Measurements from ENCODE around the gene ABCA9. TPM values are rescaled to one million over a fixed set of nuclear protein-coding genes. Genes with fewer than 3 reads are reported as not detected.

Gene ABCA9
- total RNA-seq, 2 donors from 2014 or later = 8.8 to 30.7 TPM

DNA sequence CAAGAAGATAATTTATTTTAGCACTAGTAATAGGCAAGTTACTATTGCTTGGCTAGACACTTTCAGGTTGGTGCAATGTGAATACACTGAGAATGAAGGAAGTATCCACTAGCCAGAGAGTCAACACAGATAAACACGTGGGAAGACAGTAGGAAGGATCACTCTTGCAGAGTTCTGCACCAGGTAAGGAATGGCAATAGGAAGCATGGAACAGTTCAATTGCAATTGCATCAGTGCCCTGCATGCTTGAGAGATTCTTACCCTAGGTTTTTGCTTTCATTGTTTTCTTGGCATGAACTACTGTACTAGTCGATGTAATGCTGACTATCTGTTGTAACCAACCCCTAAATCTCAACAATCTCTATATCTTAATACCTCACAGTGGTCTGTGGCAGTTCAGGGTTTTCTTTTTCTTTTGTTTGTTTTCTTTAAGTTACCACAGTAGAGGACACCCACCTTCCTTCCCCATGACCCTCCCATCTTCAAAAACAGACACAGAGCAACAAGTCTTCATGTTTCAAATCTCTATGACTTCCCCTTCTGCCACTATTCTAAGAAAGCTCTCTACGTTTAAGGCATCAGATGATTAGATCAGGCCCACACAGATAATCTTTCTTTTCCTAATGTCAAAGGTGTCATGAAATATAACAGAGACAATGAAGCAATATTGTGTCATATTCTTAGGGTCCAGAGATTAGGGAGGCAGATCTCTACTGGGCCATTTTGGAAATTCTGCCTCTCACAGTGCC, 87.5 kb downstream of the ABCA9 start:
- Histone ChIP-seq H3K36me3 (replicated peaks in 1 of 2; ENCODE audit: insufficient read depth in 1 of 2, low read depth in 2 of 2) (no peaks in the 10 kb centered on the region), H3K27ac (no peak overlapping the region), H3K4me3 (no peak overlapping the region), H3K27me3 (no peaks in the 10 kb centered on the region), H3K9me3 (no peaks in the 10 kb centered on the region), H3K4me1 (peaks cover 3% of the 10 kb centered on the region)
- no peak for DNase-seq
- intact Hi-C loops (cut with DNase I) = no loop called here
- ATAC-seq = no peak
- 56 to 57% methylated on average over 3 of the region's 3 CpGs for WGBS, 2 donors
- TF ChIP-seq POLR2A (IDR thresholded peaks at IDR 0.05) = no peak
- TF ChIP-seq, protein P1, sequence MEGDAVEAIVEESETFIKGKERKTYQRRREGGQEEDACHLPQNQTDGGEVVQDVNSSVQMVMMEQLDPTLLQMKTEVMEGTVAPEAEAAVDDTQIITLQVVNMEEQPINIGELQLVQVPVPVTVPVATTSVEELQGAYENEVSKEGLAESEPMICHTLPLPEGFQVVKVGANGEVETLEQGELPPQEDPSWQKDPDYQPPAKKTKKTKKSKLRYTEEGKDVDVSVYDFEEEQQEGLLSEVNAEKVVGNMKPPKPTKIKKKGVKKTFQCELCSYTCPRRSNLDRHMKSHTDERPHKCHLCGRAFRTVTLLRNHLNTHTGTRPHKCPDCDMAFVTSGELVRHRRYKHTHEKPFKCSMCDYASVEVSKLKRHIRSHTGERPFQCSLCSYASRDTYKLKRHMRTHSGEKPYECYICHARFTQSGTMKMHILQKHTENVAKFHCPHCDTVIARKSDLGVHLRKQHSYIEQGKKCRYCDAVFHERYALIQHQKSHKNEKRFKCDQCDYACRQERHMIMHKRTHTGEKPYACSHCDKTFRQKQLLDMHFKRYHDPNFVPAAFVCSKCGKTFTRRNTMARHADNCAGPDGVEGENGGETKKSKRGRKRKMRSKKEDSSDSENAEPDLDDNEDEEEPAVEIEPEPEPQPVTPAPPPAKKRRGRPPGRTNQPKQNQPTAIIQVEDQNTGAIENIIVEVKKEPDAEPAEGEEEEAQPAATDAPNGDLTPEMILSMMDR (IDR thresholded peaks at IDR 0.05) = no peak

DNA sequence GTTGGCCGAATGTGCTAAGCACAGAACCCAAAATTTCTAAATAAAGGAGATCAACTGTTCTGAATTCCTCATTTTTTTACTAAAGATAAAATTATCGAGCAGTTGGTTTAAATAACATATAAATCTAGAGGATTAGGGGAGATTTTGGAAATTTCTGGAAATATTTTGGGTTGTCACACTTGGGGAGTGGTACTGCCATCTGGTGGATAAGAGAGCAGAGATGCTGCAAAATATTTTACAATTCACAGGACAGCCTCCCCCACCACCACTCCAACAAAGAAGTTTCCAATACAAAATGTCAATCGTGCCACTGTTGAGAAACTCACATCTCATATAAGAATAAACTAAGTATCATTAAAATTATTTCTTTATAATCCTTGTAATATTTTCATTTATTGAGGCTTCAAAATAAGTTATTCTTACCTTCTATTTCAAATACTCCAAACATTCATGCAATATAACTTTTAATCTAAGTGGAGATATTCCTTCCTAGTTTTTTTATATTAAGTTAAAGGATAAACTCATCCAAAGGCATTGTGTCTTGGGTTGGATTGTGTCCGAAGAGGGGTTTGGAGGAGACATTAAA, 88.5 kb downstream of the ABCA9 start:
- no peak for ATAC-seq

DNA sequence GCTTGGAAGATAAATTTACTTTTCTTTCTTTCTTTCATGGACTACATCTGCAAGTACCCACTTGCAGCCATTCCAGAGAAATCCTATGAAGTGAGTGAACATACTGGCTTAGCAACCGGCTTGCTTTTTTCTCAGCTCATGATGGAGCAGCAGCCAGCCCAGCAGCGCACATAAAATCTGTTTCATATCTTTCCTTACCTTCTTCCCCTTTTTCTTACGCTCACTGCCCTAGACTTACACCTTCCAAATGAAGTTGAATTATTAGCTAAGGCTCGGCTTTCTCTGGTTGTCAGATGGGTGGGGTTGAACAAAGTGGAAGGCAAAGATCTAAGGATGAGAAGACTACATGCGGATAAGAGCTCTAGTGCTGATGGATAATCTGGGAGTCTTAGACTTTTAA, 91.6 kb downstream of the ABCA9 start:
- H3K4me1 ChIP-seq = no peaks in the 10 kb centered on the region
- H3K27me3 ChIP-seq = no peaks in the 10 kb centered on the region
- H3K27ac ChIP-seq = no peak overlapping the region
- no peak overlapping the region for H3K4me3 ChIP-seq
- no peaks in the 10 kb centered on the region for H3K9me3 ChIP-seq
- TF ChIP-seq, protein P1 (IDR thresholded peaks at IDR 0.05) = no peak
- WGBS, 2 donors = 72 to 91% methylated on average over 5 of the region's 5 CpGs
- intact Hi-C loops (cut with DNase I) = no loop called here
- DNase-seq (no peak), ATAC-seq (no peak)
- H3K36me3 ChIP-seq (replicated peaks in 1 of 2; ENCODE audit: insufficient read depth in 1 of 2, low read depth in 2 of 2) = no peaks in the 10 kb centered on the region

More for the DNA sequence above, 88.5 kb downstream of the ABCA9 start:
- H3K36me3 ChIP-seq (replicated peaks in 1 of 2; ENCODE audit: insufficient read depth in 1 of 2, low read depth in 2 of 2) = no peaks in the 10 kb centered on the region
- peaks cover 3% of the 10 kb centered on the region for H3K4me1 ChIP-seq
- no peak overlapping the region for H3K27ac ChIP-seq
- no peaks in the 10 kb centered on the region for H3K27me3 ChIP-seq
- TF ChIP-seq POLR2A (IDR thresholded peaks at IDR 0.05) = no peak
- TF ChIP-seq, protein P1 (IDR thresholded peaks at IDR 0.05) = peak; percentile 21 to 51 (median 45)
- H3K9me3 ChIP-seq = no peaks in the 10 kb centered on the region
- DNase-seq = peak in 1 of 4 donors; percentile 13
- 52 to 53% methylated on average over 4 of the region's 4 CpGs for WGBS, 2 donors
- no peak overlapping the region for H3K4me3 ChIP-seq
- intact Hi-C loops (cut with DNase I) = no loop called here

DNA sequence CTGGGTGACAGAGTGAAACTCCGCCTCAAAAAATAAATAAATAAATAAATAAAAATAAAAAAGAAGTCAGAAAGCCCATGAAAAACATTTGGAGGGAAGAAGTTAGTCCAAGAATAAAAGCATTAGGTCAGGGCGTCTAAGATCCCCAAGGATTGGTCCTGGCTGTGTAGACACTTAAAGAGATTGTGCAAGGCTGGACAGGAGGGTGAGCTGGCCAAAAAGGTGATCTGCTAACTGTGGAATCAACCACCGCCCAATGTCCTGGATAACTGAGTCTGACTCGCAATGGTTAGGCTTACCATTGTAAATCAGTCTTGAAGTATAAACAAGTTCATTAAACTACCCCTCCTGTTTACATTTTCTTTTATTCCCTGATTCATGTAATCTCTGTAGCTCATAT, 96.8 kb downstream of the ABCA9 start:
- H3K4me3 ChIP-seq = no peak overlapping the region
- ATAC-seq (no peak), DNase-seq (no peak)
- no peaks in the 10 kb centered on the region for H3K4me1 ChIP-seq
- intact Hi-C loops (cut with DNase I) = no loop called here
- TF ChIP-seq, protein P1 (IDR thresholded peaks at IDR 0.05) = no peak
- no peak for TF ChIP-seq POLR2A (IDR thresholded peaks at IDR 0.05)
- 90 to 93% methylated on average over 4 of the region's 4 CpGs for WGBS, 2 donors
- H3K27me3 ChIP-seq = no peaks in the 10 kb centered on the region
- peaks cover 0 to 5% (median 0%) of the 10 kb centered on the region in 3 donors for H3K9me3 ChIP-seq
- no peaks in the 10 kb centered on the region for H3K36me3 ChIP-seq (replicated peaks in 1 of 2; ENCODE audit: insufficient read depth in 1 of 2, low read depth in 2 of 2)
- H3K27ac ChIP-seq = no peak overlapping the region

Data from body of pancreas (tissue), 4 donors.